ENCODE results near the gene DNAI7. TPM values are rescaled to one million over a fixed set of nuclear protein-coding genes. Genes with fewer than 3 reads are reported as not detected.
A peak's percentile ranks its signal among the peaks of the same experiment; 100 is the strongest.

The DNAI7 gene
- total RNA-seq, 2 experiments from 2014 or later: 0.36 TPM; not detected in 1

DNA sequence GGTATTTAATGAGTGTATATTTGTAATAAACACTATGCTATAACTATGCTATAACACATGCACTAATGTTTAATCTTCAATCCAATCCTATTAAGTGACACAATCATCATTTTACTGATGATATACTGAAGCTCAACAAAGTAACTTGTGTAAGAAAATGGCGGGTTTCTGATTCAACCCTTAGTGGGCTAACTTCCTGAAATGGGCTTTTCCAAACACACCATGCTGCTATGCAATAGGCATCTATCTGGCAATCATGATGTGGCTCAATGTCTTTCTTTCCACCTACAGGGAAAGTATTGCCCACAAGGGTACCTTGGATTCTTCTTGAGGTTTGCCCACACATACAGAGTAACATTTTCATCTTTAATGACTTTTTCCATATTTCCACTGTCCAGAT is 48.3 kb downstream of the DNAI7 start:
- Mint-ChIP-seq H3K4me3 (no peak overlapping the region), H3K4me1 (ENCODE audit: low read depth) (no peaks in the 10 kb centered on the region), H3K9me3 (no peaks in the 10 kb centered on the region), H3K36me3 (ENCODE audit: low read depth) (no peaks in the 10 kb centered on the region), H3K27ac (no peak overlapping the region), H3K27me3 (no peaks in the 10 kb centered on the region)
- Histone ChIP-seq H3K36me3 (ENCODE audit: insufficient read depth, low read length) (no peaks in the 10 kb centered on the region), H3K4me3 (ENCODE audit: low read length) (no peak overlapping the region), H3K27ac (ENCODE audit: low read depth in 1 of 2, low read length in 2 of 2) (no peak overlapping the region), H3K9me3 (ENCODE audit: control insufficient read depth in 1 of 2, insufficient read depth in 1 of 2, low read length in 2 of 2) (no peaks in the 10 kb centered on the region), H3K4me1 (ENCODE audit: insufficient read depth, low read length) (no peaks in the 10 kb centered on the region), H3K27me3 (ENCODE audit: control insufficient read depth in 1 of 2, insufficient read depth in 2 of 2, low read length in 2 of 2) (no peaks in the 10 kb centered on the region)
- TF ChIP-seq, protein P1, sequence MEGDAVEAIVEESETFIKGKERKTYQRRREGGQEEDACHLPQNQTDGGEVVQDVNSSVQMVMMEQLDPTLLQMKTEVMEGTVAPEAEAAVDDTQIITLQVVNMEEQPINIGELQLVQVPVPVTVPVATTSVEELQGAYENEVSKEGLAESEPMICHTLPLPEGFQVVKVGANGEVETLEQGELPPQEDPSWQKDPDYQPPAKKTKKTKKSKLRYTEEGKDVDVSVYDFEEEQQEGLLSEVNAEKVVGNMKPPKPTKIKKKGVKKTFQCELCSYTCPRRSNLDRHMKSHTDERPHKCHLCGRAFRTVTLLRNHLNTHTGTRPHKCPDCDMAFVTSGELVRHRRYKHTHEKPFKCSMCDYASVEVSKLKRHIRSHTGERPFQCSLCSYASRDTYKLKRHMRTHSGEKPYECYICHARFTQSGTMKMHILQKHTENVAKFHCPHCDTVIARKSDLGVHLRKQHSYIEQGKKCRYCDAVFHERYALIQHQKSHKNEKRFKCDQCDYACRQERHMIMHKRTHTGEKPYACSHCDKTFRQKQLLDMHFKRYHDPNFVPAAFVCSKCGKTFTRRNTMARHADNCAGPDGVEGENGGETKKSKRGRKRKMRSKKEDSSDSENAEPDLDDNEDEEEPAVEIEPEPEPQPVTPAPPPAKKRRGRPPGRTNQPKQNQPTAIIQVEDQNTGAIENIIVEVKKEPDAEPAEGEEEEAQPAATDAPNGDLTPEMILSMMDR (IDR thresholded peaks at IDR 0.05): no peak
- ChIA-PET POLR2A (no interaction called here), CTCF (no interaction called here)
- no peak for DNase-seq
- intact Hi-C loops (cut with DNase I, micrococcal nuclease): no loop called here
- ATAC-seq (ENCODE audit: poor library complexity): no peak

GRCh38 chr12:25135531-25136154 is 59.3 kb downstream of the DNAI7 start:
- Histone ChIP-seq H3K4me1 (ENCODE audit: insufficient read depth, low read length) (no peaks in the 10 kb centered on the region), H3K27ac (ENCODE audit: low read depth in 1 of 2, low read length in 2 of 2) (no peak overlapping the region), H3K4me3 (ENCODE audit: low read length) (no peak overlapping the region), H3K36me3 (ENCODE audit: insufficient read depth, low read length) (no peaks in the 10 kb centered on the region), H3K9me3 (ENCODE audit: control insufficient read depth in 1 of 2, insufficient read depth in 1 of 2, low read length in 2 of 2) (no peaks in the 10 kb centered on the region), H3K27me3 (ENCODE audit: control insufficient read depth in 1 of 2, insufficient read depth in 2 of 2, low read length in 2 of 2) (peaks cover 0 to 7% of the 10 kb centered on the region in 2 experiments)
- Mint-ChIP-seq H3K9me3 (no peaks in the 10 kb centered on the region), H3K36me3 (ENCODE audit: low read depth) (no peaks in the 10 kb centered on the region), H3K27ac (no peak overlapping the region), H3K4me3 (no peak overlapping the region), H3K4me1 (ENCODE audit: low read depth) (no peaks in the 10 kb centered on the region), H3K27me3 (no peaks in the 10 kb centered on the region)
- TF ChIP-seq, protein P1 (IDR thresholded peaks at IDR 0.05): no peak
- intact Hi-C loops (cut with DNase I, micrococcal nuclease): no loop called here
- CTCF ChIA-PET: no interaction called here
- POLR2A ChIA-PET: no interaction called here
- ATAC-seq (ENCODE audit: poor library complexity) (no peak), DNase-seq (peak in 2 of 14 experiments; percentile 14 to 20)

GRCh38 chr12:25131270-25131669 is 63.7 kb downstream of the DNAI7 start:
- POLR2A ChIA-PET: no interaction called here
- Histone ChIP-seq H3K4me3 (ENCODE audit: low read length) (no peak overlapping the region), H3K4me1 (ENCODE audit: insufficient read depth, low read length) (no peaks in the 10 kb centered on the region), H3K9me3 (ENCODE audit: control insufficient read depth in 1 of 2, insufficient read depth in 1 of 2, low read length in 2 of 2) (no peaks in the 10 kb centered on the region), H3K36me3 (ENCODE audit: insufficient read depth, low read length) (no peaks in the 10 kb centered on the region), H3K27ac (ENCODE audit: low read depth in 1 of 2, low read length in 2 of 2) (no peak overlapping the region), H3K27me3 (ENCODE audit: control insufficient read depth in 1 of 2, insufficient read depth in 2 of 2, low read length in 2 of 2) (peaks cover 0 to 6% of the 10 kb centered on the region in 2 experiments)
- Mint-ChIP-seq H3K9me3 (no peaks in the 10 kb centered on the region), H3K27me3 (no peaks in the 10 kb centered on the region), H3K4me3 (no peak overlapping the region), H3K36me3 (ENCODE audit: low read depth) (no peaks in the 10 kb centered on the region), H3K27ac (no peak overlapping the region), H3K4me1 (ENCODE audit: low read depth) (no peaks in the 10 kb centered on the region)
- TF ChIP-seq, protein P1 (IDR thresholded peaks at IDR 0.05): no peak
- intact Hi-C loops (cut with DNase I, micrococcal nuclease): loop anchor here (2.0 to 5.0 kb wide), 3 partner anchors 279 to 1926 kb away; no protein-coding TSS in a partner anchor
- CTCF ChIA-PET: interaction anchor here (1.8 kb wide), 1 partner anchor 138 kb away, joined by 3 read pairs; no protein-coding TSS in a partner anchor
- ATAC-seq (ENCODE audit: poor library complexity) (no peak), DNase-seq (no peak)
